HG02840 (cell line): Measurements from ENCODE around the gene TOM1L2.

Experiments
- ATAC-seq: cut with Tn5 transposase; IDR thresholded peaks from one replicate; pipeline ENCODE4 v1.9.1; 2021; ENCODE audit warnings: mild to moderate bottlenecking, moderate library complexity, moderate number of reproducible peaks; ENCODE audit not compliant: unreplicated experiment, low FRiP score

The TOM1L2 gene

DNA sequence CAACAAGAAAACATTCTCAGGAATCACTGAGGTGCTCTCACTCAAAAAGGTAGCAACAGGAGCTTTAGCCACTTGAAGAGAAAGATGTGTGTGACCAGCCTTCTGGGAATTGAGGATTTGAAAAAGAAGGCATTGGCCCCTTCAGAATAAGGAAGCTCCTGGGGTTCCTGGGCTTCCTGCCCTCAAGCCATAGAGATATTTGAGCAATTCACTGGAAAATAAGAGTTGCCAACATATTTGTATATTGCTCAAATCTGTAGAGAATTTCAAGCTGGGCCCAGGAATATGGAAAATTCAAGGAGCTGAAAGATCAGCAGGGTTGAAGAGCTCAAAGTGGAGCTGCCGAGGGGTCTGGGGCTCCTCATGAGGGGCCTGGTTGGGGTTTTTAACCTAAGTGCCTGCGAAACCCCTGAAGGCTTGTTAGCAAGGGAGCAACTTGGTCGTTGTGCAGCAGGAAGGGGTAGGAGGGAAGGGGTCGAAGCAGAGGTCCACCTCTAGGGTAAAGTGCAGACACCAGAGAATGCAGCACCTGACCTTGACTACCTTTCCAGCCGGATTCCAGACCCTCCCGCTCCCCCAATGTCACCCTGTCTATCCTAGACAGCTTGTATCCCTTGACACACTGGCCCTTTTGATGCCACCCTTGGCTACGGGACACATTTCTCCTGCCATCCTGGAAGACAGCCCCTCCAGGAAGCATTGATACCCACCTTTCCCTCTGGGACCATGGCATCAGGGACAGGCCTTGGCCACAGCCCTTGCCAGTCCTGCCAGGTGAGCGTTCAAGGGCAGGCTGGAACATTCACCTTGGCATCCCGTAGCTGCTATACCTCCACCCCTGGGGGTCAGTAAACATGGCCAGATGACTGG is 67.8 kb downstream of the TOM1L2 start:
- ATAC-seq: no peak

DNA sequence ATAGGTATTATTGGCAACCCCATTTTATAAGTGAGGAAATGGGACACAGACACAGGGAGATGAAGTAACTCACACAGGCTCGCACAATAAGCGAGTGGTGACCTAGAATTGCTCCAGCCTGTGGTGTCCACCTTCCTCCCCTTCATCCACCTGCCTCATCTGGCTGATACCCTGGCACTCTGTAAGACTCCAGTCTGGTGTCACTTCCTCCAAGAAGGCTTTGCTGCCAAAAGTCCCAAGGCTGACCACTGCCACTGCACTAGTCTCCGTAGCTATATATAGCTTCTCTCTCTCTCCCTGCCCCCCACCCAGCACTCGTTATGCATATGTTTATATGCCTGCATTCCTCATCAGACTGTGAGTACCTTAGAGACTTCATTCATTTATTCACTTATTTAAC is 69.3 kb downstream of the TOM1L2 start:
- no peak for ATAC-seq

DNA sequence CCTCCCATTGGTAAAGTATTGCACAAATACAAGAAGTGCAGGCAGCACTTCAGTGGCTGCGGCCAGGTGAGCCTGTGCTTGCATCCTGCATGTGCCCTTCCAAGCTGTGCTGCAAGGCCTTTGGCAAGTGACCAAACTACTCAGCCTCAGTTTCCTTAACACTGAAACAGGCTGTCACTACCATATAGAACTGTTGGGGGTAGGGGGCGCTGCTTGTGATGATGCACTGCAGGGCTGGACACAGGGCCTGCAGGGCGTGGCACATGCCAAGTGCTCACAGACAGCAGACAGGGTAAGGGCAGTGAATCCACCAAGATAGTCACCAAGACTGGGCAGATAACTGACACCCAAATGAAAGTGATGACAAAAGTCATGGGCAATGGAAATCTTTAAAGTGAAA is 69.8 kb downstream of the TOM1L2 start:
- ATAC-seq: no peak

DNA sequence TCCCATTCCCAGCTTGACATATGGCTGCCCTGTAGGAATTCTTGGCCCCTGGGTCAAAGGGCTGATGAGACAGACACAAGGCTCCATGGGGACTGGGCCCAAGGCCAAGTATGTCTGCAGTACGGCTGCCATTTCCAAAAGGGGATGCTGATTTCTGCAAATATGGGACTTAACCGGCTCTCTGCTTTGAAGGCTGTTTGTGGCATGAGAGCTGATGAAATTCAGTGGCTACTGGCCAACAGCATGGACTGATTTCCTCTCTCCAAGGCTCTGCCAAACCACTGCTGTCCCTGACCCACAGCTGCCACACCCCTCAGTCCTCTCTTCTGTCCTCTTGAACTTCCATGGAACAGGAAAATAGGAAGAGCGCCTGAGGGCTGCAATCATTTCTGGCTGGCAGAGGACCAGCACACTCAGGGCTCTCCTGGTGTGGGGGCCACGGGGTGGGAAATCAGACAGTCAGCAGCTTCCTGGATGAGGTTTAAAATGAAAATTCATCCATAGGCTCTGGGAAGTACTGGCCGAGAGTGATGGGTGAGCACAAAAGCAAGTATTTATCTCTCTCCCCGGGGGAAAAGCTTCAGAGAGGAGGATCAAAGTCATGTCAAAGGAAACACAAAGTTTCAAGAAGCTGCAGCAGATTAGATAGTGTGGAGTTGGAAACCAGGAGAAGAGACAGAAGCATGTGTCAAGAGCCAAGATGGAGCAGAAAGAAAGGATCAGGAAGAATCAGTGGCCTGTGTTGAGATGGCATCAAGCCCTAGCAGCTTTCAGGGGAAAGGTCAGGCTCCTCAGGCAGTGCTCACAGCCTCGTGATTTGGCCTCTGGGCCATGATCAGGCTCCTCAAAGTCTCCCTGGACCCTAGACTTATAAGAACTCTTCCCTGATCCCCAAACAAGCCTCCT is 71.3 kb downstream of the TOM1L2 start:
- no peak for ATAC-seq

DNA sequence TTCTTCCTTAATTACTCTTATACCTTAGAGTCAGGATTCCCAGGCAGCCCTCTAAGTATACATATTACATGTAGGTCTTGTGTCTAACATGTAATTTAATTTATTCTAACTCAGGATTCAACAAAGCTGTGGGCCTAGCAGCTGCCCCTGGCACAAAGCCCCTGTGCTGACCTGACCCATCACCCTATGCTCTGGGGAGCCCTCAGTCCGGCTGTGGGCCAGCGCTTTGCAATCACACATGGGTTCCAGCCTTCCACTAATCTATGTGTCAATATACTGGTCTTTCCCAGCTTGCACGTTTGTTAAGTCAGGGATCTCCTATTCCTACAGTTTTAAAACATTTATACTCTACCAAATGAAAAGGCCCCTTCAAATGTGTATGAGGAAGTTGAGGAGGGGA is 72.7 kb downstream of the TOM1L2 start:
- ATAC-seq: no peak

DNA sequence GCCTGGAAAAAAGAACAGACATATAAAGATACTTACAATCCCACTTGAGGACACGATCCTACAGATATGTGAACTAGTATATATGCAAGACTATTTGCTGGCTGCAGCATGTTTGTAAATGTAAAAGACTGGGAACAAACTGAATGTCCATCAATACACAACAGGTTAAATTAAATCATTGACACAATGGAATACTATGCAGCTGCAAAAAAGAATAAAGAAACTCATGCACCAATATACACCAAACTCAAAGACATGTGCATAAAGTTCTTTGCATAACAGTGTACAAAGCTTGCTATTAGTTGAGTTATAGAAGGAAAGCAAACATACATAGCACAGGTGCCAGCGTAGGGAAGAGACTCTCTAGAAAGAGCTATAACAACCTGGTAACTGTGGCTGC is 73.5 kb downstream of the TOM1L2 start:
- ATAC-seq: no peak

DNA sequence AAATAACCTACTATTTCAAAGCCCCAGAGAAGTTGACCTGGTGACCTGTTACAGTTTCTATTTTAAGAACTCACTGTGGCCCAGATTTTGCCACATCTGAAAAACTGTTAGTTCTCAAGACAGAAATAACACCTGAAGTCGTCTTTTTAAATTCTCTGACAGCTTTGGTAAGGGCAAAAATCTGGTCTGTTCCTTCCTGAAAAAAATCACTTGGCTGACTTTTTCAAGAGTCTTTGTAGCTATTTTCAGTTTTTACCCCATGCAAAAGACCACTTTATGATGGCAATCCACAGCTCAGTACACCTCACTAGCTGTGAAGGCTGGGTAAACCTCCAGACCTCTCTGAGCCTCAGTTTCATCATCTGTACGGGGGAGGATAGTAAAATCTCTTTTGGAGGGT is 74.8 kb downstream of the TOM1L2 start:
- no peak for ATAC-seq

DNA sequence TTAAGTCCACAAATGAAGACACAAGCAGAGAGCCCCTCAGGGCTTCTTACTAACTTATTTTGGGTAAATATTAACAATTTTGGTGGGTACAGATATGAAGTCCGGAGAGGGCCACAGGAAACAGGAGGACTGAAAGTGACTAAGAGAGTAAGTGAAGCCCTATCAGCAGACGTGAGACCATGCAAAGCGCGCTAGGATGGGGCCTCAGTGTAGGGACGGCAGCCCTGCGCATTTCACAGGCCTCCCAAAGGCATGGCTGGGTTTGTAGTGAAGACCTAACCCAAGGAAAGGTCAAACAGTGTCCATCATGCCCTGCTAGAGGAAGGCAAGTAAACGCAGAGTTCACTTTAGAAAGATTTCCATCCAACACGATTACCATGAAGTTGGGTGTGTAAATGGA is 75.5 kb downstream of the TOM1L2 start:
- no peak for ATAC-seq

DNA sequence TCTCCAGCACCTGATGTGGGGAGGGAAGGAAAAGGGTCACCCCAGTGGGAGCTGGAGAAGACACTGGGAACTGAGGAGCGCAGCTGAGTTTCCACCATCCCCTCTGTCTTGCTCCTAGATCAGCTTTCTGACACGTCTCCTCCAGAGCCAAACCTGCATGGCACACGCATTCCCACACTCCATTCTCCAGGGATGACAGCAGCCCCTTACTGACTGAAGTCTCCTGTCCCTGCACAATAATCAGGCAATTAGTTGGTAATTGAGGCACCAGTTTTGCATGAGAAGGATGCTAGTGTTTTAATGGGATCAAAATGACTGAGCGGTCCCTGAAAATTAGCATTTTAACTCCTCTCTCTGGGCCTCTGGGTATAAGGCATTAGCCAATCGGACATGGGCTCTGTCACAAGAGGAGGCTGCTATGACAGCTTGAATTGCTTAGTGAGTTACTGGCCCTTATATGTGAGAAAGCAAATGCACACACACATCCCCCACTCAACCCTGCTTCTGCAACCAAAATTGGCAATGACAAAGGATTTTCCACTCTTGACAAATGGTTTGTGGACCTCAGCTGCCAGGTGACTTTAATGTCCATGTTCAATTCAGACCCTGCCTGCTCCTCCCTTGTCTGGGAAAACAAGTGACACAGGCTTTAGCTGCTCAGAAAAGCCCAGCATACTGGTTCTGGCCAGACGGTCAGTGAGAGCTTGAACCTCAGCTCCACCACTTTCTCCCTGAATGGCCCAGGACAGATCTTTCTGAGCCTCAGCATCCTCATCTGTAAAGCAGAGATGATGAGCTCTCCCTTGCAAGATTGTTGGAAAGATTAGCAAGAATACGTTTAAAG is 78.2 kb downstream of the TOM1L2 start:
- ATAC-seq: no peak

DNA sequence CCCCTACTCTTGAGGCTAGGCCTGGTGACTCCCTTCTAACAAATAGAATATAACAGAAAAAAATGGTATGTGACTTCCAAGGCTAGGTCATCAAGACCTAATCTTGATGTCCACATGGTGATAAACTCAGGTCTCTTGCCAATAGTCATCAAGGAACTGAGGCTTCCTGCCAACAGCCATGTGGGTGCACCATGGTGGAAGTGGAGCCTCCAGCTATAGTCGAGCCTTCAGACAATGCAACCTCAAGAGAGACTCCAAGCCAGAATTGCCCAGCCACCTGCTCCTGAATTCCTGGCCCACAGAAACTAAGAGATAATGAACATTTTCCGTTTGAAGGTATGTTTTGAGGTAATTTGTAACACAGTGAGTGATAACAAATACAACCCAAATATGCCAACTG is 79.5 kb downstream of the TOM1L2 start:
- ATAC-seq: no peak

DNA sequence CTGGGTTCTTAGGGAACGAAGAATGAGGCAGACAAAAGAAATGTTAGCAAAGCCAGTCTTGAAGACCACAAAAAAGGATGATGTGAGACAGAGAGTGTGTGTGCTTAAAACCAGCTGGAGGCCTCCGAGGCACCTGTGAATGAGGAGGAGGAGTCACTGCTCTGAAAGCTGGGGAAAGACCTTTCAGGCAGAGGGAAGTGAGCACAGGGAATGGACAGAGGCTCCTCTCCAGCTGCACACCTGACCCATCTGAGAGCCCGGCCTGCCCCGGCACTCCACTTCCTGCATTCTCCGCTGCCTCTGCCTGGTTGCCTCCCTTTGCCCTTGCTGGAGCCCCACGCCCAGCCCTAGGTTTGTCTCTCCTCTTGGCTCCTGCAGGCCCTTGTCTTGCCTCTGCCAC is 80.2 kb downstream of the TOM1L2 start:
- no peak for ATAC-seq

DNA sequence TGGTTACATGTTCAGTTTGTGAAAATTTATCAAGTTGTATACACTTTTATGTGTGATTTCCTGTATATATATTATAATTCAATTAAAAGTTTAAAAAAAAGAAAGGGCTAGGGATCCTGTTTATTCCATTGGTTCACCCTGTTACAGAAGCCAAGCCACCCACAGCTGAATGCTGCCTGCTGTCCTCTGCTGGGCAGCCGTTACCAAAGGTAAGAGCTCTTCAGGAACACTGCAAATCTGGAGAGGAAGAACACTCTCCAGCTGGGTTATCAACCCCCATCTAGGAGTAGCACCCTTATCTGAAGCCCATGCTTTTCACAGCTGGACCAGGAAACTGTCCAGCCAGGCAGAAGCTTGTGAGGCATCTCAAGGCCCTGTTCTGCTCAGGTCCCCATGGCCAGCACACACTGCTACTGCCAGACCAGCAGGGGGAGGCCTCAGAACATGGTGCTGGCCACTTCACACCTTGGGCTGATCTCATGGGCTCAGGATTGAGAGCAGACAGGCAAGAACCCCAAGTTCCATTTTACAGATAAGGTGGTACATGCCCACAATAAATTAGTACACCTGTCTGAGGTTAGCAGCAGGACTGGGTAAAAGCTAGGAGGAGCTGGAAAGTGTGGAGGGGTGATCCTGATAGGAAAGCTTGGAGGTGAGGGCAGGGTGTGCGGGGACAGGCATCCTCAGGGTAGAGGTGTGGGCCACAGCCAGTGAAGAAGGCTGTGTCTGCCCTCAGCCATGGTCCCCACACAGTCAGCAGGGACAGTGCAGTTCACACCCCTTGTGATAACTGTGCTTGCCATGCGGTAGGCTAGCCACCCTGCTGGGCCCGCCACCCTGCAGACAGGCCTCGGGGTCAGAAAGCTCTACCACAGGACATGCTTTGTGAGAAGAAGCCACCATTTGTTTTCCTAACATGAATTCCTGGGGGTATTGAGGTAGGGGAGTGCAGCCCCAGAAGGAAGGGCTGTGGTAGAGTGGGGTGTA is 81.1 kb downstream of the TOM1L2 start:
- ATAC-seq: no peak

DNA sequence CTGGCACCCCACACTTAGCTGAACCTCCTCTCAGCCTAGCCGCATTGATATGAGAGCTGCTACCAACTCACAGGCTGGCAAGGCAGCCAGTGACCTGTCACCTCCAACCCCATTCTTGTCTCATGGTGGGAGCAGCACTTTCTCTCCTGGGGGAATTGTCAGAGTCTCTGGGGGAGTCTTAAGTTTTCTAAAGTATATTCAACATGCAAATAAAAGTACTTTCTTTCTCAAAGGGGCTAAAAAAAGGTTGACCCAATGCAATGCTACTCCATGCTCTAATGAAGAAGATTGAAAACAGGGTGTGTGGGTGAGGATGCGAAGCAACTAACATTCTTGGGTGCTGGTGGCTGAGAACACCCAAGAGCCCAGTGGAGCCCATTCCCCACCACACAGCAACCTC is 82.3 kb downstream of the TOM1L2 start:
- no peak for ATAC-seq

DNA sequence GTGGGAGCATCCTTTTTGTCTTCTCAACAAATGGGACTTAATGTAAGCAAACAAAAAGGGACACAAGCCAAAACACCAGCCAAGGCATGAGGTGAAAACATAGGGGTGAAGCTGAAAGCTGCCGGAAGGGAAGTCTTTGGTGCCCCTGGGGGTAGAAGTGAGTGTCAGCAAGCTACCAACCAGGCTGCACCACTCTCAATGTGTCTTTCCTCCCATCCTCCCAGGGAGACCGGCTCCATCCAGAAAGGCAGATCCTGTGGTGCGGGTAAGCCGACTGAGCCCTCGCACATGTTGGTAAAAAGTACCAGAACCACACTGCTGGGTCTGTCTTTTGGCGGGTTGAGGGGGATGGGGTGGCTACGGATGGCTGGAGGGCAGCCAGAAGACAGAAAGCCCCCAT is 83.4 kb downstream of the TOM1L2 start:
- no peak for ATAC-seq

DNA sequence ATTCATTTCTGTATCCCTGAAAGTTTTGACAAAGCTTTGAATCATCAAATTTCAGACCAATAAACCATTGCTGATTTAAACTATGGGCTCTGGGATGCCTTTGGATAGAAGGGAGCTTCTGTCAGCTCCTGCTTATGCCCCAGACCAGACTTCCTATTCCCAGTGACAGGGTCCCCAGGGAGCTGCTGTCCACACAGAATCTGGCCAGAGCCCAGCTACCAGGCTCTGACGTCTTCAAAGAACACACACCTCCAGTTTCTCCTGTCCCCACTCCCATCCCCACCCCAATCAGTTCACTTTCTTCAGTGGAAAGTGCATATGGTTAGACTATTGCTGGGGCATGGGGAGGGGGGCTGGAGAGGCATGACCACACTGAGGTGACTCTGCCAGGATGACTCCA is 83.8 kb downstream of the TOM1L2 start:
- no peak for ATAC-seq

DNA sequence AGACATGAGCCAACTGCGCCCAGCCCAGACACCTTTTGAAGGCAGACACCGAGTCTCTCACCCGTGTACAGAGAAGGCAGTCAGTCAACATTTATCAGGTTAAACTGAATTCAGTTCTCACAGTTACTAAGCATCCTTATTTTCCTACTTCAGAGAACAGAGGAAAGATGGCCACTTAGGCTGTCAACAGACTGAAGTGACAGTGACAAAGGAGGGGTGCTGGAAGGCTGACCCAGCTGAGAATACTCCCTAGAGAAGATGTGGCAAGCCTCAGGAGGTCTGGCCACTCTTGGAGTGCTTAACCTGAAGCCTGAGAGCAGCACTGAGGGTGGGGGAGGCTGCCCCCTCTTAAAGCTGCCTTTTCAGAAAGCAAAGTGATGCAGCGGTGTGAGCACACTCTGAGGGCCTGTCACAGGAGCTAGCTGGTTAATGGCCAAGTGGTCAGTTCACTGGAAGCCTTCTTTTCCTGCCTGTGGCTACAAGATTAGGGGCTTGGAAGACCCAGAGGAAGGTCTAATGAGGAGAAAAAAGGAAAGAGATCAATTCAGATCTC is 84.4 kb downstream of the TOM1L2 start:
- no peak for ATAC-seq

DNA sequence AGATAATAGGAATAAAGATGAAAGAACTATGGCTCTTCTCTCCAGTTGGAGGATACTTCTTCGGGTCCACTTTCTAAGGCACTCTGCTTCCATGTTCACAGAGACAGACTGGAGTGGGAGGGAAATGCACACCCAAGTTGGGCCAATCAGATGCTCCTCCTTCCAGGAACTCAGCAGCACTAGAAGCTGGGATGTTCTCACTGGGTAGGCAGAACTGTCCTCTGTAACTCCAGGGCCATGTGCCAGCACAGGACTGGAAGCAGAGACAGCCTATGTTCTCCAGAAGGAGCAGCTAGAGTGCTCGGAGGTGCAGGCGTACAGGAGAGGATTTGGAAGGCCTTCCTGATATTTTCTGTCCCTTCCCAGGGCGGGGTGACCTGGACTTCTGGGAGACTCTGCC is 85.5 kb downstream of the TOM1L2 start:
- no peak for ATAC-seq

DNA sequence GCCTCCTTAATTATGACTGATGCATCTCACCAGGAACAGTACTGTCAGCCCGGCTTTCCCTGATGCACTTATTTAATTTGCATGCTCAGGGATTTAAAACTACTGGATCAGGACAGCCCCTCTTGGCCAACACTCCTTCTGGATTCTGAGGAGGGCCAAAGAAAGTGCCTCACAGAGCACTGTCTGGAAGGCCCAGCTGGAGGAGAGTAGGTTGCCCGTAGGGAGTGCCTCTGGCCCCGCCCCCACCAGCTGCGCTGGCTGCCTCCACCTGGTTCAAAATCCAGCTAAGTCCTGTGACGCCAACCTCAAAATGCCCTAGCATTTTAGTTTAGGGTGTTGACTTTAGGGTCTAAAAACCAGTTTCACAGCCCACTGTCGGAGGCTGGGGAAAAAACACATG is 86.0 kb downstream of the TOM1L2 start:
- ATAC-seq: no peak
